ENCODE measurements around the gene ABHD15.

Gene ABHD15

GRCh38 chr17:29595107-29595942, 28.5 kb upstream of the ABHD15 start:
- peak; percentile 2 for DNase-seq (ENCODE audit: low spot score)

- no peak for DNase-seq (ENCODE audit: low spot score)
Measured at GRCh38 chr17:29594519-29595090, 27.8 kb upstream of the ABHD15 start.

DNA sequence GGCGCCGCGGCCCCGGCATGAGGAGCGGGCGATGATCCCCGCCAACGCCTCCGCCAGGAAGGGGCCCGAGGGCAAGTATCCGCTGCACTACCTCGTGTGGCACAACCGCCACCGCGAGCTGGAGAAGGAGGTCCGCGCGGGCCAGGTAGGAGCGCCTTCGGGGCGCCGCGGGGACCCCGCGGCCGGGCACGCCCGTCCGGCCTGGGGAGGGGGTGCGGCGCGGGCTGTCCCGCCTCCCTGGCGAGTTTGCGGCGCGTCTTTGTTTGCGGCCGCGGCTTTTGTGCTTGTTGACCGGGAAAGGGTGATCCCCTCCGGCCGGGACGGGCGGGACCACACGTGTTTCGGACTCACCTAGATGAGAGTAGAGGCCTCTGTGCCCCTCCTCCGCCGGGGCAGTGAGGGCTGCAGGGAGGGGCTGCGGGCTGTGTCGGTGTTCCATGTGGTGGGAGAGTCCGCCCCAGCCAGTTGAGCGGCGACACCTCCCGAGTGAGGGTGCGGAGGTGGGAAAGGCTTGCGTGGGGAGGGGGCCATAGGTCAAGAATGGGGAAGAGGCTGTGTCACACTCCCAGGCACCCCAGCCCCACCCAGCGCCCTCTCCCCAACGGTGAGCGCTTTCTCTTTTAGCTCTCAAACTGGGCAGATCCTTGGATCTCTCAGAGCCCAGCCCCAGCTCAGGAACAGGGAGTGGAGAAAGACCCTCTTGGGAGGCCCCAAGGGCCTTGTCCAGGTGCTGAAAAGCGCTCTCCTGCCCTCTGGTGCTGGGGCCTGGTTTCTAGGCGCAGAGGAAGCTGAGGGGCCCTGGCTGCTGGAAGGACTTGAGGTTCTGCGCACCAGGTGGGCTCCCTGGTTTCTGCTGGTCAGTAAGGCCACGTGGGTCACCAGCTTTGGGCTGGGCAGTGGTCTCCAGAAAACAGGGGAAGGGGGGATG, 27.0 kb upstream of the ABHD15 start:
- peak; percentile 12 for DNase-seq (ENCODE audit: low spot score)

- DNase-seq (ENCODE audit: low spot score), result peak; percentile 75
Measured at GRCh38 chr17:29592850-29593551, 26.2 kb upstream of the ABHD15 start, which contains the start of gene ANKRD13B. Gene ANKRD13B (plus strand): TSS chr17:29593132. CDS start chr17:29593622, 490 bp downstream.

- DNase-seq (ENCODE audit: low spot score), result peak; percentile 91
Measured at GRCh38 chr17:29591737-29592608, 25.1 kb upstream of the ABHD15 start.

DNA sequence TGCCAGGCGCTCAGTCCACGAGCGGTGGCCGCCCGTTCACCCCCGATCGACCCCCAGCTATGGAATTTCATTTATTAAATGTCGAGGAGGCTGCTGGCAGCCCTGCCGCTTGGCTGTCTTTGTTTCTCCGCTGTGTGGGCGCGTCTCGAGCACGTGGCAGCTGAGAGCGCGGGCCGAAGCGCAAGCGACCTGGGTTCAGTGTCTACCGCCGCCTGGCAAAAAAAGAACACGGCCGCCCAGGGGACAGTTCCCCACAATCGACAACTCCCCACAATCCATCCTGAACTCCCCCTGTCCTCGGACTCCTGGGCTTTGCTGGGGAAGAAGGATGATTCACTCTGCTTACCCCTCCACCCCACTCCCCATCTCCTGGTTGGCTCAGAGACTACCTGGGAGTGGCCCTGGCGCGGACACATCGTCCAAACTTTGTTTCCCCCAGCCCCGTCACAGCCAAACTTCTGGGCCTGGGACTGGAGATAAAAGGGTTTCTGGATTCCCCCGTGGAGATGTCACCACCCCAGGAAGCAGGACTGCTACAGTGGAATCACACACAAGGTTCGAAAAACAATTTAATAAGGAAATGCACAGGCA, 24.4 kb upstream of the ABHD15 start:
- peak; percentile 53 for DNase-seq (ENCODE audit: low spot score)

DNA sequence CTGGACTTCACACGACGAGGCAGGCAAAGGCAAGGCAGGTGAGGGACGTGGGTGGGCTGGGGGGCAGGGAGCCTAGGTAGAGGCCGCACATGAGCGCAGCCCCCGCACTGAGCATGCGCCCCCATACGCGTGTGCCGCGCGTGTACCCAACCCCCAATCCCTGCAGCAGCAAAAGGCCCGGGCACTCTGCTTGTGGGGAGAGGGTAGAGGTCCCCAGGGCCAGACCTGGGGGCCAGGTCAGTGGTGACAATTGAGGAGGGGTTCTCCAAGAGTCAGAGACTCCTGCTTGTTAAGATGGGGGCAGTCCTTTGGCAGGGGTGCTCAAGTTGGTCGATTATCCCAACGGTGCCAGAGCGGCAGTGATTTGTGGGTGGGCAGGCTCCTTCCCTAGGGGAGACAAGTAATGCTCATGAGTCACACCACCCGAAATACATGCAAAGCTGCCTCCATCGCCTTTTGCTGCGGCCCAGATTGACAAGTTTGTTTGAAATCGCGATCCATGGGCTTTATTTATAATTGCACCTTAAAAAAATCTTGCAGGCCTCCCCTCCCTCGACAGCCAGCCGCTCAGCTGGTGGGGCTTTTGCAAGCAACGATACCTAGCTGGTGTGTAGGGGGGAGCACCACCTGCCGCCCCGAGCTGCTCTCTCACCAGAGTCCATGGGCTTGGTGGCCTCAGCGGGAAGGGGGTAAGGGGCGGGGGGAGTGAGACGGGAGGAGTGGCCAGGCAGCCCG, 23.7 kb upstream of the ABHD15 start:
- DNase-seq (ENCODE audit: low spot score), result no peak

DNA sequence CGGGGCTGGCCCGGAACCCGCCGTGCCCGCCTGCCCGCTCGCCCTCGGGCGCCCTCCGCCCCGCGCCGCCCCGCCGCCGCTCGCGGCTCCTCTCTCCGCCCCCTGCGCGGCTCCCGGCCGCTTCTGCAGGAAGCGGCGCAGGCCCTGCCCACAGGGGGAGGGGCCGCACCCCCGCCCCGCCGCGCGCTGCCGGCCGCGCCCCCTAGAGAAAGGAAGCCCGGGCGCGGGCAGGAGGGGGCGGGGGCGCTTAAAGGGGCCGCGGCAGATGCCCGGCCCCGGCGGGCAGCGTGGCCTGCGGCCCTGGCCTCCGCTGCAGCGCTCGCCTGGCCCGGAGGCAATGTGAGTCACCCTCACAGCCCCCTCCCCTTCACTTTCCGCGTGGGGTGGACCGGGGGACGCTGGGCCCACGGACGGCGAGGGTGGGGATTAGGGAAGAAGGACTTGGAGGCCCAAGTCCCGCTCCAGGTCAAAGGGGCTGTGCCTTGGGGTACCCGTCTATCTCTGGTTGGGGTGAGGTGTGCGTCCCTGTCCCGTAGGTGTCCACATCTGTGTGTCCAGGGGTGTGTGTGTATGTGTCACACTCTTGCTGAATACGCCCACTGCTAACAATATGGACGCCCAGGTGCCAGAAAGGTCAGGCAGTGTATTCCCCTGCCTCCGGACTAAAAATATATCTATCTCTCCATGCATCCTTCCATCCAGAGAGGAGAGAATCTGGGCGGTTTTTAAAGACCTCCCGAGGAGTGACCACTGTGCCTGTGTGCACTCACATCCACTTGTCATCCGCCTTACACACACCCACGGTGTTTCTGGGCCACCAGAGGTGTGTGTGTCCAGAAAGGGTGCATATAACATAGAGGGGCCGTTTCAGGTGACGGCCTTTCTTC, 22.9 kb upstream of the ABHD15 start, which contains the start of gene GIT1:
Gene GIT1 (minus strand): TSS at position 125 of the 887 bp plus-strand sequence. CDS start 270 bp downstream, outside the sequence.
- peak; percentile 92 for DNase-seq (ENCODE audit: low spot score)

DNA sequence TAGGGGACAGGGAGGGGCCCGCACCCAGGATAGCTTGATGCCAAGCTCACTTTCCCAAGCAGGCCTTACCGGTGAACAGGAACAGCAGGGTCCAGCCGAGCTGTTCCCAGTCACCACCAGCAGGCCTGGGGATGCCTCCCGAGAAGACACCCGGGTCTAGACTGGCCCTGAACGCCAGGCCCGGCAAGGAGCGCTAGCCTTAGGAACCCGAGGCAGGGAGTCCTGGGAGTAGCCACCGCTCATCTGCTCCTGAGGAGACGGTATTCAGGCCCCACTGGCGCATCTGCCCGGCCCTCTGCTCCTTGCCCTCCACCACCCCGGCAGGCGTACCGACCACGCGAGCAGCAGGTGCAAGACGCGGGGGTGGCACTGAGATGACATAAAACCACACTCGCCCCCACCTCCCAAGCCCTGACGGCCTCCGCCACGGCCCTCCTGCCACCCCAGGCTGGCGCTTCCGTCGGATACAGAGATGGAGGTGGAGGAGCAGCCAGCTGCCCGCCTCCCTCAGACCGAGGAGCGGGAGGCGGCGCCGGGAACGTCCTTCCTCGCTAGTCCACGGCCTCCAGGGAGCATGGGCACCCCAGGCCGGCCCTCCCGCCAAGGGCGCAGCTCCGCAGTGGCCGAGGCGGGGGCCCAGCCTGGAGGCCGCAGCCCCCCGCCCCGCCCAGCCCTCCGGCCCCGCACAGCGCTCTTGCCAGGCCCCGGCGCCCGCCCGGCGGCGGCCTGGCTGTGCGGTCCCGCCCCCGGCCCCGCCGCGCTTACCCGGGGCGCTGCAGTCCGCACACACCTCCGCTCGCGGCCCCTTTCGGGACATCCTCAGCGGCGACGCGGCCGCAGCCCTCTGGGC, 21.9 kb upstream of the ABHD15 start:
- no peak for DNase-seq (ENCODE audit: low spot score)

- DNase-seq (ENCODE audit: low spot score), result no peak
Measured at GRCh38 chr17:29588017-29588561, 21.3 kb upstream of the ABHD15 start.

DNA sequence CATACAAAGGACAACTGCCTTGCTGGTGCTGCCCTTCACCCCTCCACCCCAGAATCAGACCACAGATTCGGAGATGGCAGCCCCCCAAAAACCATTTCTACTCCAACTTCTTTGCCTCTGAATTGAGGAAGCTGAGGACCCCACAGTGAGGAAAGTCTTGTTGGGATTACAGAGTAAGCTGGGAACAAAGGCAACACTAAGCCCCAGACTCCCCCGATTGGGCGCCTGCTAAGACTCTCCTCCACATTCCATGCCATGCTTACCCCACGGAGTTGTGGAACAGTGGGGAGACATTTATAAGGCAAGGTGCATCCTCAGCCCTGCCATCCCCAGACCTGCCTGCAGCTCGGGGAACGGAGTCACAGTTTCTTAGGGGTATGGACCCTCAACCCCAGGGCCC, 20.8 kb upstream of the ABHD15 start:
- DNase-seq (ENCODE audit: low spot score), result no peak

DNA sequence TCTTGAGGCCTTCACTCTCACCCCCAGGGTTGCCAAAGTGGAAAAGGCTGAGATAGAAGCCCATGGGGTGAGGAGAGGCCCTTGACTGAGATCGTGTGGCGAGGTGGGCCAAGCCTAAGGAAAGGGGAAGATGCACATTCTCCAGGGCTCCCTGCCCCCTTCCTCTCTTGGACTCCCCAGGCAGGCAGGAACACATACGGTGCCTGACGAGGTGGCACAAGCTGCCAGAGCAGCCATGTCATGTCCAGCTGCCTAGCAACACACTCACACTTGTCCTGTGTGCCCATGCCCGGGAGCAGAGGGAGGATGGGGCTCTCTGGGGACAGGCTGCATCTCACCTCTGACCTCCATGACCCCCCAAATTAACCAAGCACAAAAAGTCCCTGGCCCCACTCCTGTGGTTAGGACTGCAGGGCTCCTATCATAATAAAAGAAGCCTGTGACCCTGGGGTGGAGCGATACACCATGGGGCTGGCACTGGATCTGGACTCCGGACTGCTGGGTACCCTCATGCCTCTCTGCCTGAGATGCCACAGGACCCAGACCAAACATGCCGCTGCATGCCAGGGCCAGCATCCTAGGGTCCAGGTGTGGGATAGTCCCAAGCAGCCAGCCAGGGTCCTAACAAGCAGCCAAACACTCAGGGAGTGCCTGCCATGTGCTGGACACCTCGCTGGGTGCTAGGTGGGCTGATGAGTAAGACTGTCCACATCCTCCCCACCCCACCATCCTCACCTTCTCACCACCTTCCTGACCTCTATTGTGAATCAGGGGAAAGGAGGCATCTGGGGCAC, 20.0 kb upstream of the ABHD15 start:
- DNase-seq (ENCODE audit: low spot score), result no peak

GRCh38 chr17:29585080-29585751, 18.4 kb upstream of the ABHD15 start:
- DNase-seq (ENCODE audit: low spot score), result no peak

DNA sequence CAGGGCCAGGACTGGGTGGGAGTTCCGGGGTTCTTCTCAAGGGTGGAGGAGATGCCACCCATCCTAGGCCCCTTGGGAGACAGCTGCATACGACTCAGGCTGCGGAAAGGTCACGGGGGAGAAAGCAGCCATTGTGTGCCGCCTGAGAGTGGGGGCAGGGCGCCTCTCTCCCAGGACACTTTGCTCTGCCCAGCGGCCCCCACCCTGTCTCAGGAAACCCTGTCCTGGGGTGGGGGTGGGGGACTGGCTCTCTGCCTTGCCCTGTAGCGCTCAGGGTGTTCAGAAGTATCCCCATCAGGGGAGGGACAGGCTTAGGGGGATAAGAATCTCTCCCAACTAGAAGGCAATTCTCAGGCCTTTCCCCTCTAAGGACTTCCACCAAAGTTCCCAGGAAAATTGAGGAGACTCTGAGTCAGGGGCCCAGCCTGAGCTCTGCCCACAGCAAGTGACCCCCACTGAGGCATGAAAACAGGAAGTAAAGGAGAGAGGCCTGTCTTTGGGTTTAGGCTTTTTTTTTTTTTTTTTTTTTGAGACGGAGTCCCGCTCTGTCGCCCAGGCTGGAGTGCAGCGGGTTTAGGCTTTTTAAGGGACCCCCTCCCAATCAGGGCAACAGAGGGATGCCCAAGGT, 17.7 kb upstream of the ABHD15 start:
- peak; percentile 87 for DNase-seq (ENCODE audit: low spot score)

All from globus pallidus (tissue), 1 donor.